ENCODE measurements around the gene PLVAP. TPM values are rescaled to one million over a fixed set of nuclear protein-coding genes. Genes with fewer than 3 reads are reported as not detected.
A peak's percentile ranks its signal among the peaks of the same experiment; 100 is the strongest.

PLVAP gene
- total RNA-seq, 1 donor from 2014 or later = 174 TPM

- Histone ChIP-seq H3K4me1 (peaks cover 8% of the 10 kb centered on the region), H3K27me3 (no peaks in the 10 kb centered on the region), H3K9me3 (no peaks in the 10 kb centered on the region), H3K36me3 (no peaks in the 10 kb centered on the region), H3K27ac (peak overlapping the region; percentile 4), H3K4me3 (no peak overlapping the region)
- intact Hi-C loops (cut with DNase I) = no loop called here
- DNase-seq (no peak), ATAC-seq (peak; percentile 84)
- TF ChIP-seq CTCF (IDR thresholded peaks at IDR 0.05) = no peak
Measured at GRCh38 chr19:17357724-17358123, 19.4 kb downstream of the PLVAP start.

GRCh38 chr19:17357078-17357666 lies 20.0 kb downstream of the PLVAP start:
- DNase-seq = no peak
- Histone ChIP-seq H3K4me1 (peaks cover 8% of the 10 kb centered on the region), H3K9me3 (no peaks in the 10 kb centered on the region), H3K4me3 (no peak overlapping the region), H3K36me3 (no peaks in the 10 kb centered on the region), H3K27ac (peak overlapping the region; percentile 4), H3K27me3 (no peaks in the 10 kb centered on the region)
- no peak for TF ChIP-seq CTCF (IDR thresholded peaks at IDR 0.05)
- ATAC-seq = no peak
- intact Hi-C loops (cut with DNase I) = no loop called here

- Histone ChIP-seq H3K4me3 (no peak overlapping the region), H3K27me3 (no peaks in the 10 kb centered on the region), H3K4me1 (peaks cover 12% of the 10 kb centered on the region), H3K9me3 (no peaks in the 10 kb centered on the region), H3K27ac (no peak overlapping the region), H3K36me3 (no peaks in the 10 kb centered on the region)
- intact Hi-C loops (cut with DNase I) = no loop called here
- TF ChIP-seq CTCF (IDR thresholded peaks at IDR 0.05) = no peak
- DNase-seq (no peak), ATAC-seq (no peak)
Measured at GRCh38 chr19:17353386-17353785, 23.8 kb downstream of the PLVAP start.

- Histone ChIP-seq H3K36me3 (no peaks in the 10 kb centered on the region), H3K4me1 (peaks cover 11% of the 10 kb centered on the region), H3K4me3 (no peak overlapping the region), H3K27ac (no peak overlapping the region), H3K27me3 (no peaks in the 10 kb centered on the region), H3K9me3 (no peaks in the 10 kb centered on the region)
- intact Hi-C loops (cut with DNase I) = no loop called here
- ATAC-seq = peak; percentile 63
- no peak for DNase-seq
- TF ChIP-seq CTCF (IDR thresholded peaks at IDR 0.05) = no peak
Measured at GRCh38 chr19:17352608-17353280, 24.4 kb downstream of the PLVAP start.

- TF ChIP-seq CTCF (IDR thresholded peaks at IDR 0.05) = no peak
- DNase-seq = no peak
Measured at GRCh38 chr19:17351815-17352435, 25.2 kb downstream of the PLVAP start.

More at GRCh38 chr19:17351815-17352435, 25.2 kb downstream of the PLVAP start:
- H3K4me3 ChIP-seq = no peak overlapping the region
- ATAC-seq = no peak
- no peaks in the 10 kb centered on the region for H3K36me3 ChIP-seq
- intact Hi-C loops (cut with DNase I) = no loop called here
- H3K27ac ChIP-seq = no peak overlapping the region
- H3K4me1 ChIP-seq = peaks cover 10% of the 10 kb centered on the region
- no peaks in the 10 kb centered on the region for H3K9me3 ChIP-seq
- H3K27me3 ChIP-seq = no peaks in the 10 kb centered on the region
